Peyer's patch (tissue), 4 donors: ENCODE data around the gene TRIO. TPM values are rescaled to one million over a fixed set of nuclear protein-coding genes. Genes with fewer than 3 reads are reported as not detected.

Experiments
- DNase-seq, 3 donors: peaks; one replicate each; pipeline ENCODE4 v3.0.0-alpha.2; 2017 to 2019
- H3K27ac ChIP-seq, 4 donors: fragments of 200-600 bp; sonication (generic); one replicate each; pipeline ENCODE4 v1.5.1; 2016 to 2019
- H3K27me3 ChIP-seq, 2 donors: fragments of 200-600 bp; sonication (generic); one replicate each; pipeline ENCODE4 v1.5.1; 2019
- H3K36me3 ChIP-seq, 3 donors: fragments of 200-600 bp; sonication (generic); one replicate each; pipeline ENCODE4 v1.5.1; 2016 to 2019
- H3K4me1 ChIP-seq, 4 donors: fragments of 200-600 bp; sonication (generic); one replicate each; pipeline ENCODE4 v1.5.1; 2016 to 2019
- H3K4me3 ChIP-seq, 4 donors: fragments of 200-600 bp; sonication (generic); 1 replicate in 3 of 4; 2 replicates in 1 of 4; pipeline ENCODE4 v1.5.1; 2016 to 2019; ENCODE audit warnings: mild to moderate bottlenecking in 1 of 4
- H3K9me3 ChIP-seq, 4 donors: fragments of 200-600 bp; sonication (generic); one replicate each; pipeline ENCODE4 v1.5.1; 2016 to 2019; ENCODE audit warnings: mild to moderate bottlenecking in 1 of 4
- POLR2A ChIP-seq, 2 donors: fragments of 450-650 bp; IDR thresholded peaks; one replicate each; pipeline ENCODE4 v1.5.1; 2017; ENCODE audit warnings: antibody characterized with exemption in 2 of 2, mild to moderate bottlenecking in 2 of 2, moderate library complexity in 2 of 2
- total RNA-seq, 4 donors: library from RNA; depleted of rRNA; stranded (reverse); fragments of >200 nt; gene quantifications; one replicate each; pipeline ENCODE4 v1.1.0, GENCODE V29; 2016
- TF ChIP-seq, protein P1 (sequence below), 6 experiments: fragments of 450-650 bp in 4 of 6; fragments of 200-600 bp in 2 of 6; sonication (generic) in 1 of 6; IDR thresholded peaks; one replicate each; pipeline ENCODE4 v1.5.1; 2017 to 2019; ENCODE audit warnings: antibody characterized with exemption in 6 of 6, mild to moderate bottlenecking in 3 of 6, moderate library complexity in 1 of 6

TRIO gene
- total RNA-seq, 4 donors from 2014 or later = 171 to 456 (median 340) TPM

GRCh38 chr5:14316471-14316870, 173.3 kb downstream of the TRIO start:
- TF ChIP-seq POLR2A (IDR thresholded peaks at IDR 0.05) = no peak
- TF ChIP-seq, protein P1, sequence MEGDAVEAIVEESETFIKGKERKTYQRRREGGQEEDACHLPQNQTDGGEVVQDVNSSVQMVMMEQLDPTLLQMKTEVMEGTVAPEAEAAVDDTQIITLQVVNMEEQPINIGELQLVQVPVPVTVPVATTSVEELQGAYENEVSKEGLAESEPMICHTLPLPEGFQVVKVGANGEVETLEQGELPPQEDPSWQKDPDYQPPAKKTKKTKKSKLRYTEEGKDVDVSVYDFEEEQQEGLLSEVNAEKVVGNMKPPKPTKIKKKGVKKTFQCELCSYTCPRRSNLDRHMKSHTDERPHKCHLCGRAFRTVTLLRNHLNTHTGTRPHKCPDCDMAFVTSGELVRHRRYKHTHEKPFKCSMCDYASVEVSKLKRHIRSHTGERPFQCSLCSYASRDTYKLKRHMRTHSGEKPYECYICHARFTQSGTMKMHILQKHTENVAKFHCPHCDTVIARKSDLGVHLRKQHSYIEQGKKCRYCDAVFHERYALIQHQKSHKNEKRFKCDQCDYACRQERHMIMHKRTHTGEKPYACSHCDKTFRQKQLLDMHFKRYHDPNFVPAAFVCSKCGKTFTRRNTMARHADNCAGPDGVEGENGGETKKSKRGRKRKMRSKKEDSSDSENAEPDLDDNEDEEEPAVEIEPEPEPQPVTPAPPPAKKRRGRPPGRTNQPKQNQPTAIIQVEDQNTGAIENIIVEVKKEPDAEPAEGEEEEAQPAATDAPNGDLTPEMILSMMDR (IDR thresholded peaks at IDR 0.05) = no peak
- no peaks in the 10 kb centered on the region for H3K9me3 ChIP-seq
- H3K36me3 ChIP-seq = peaks cover 0 to 38% (median 0%) of the 10 kb centered on the region in 3 donors
- no peak overlapping the region for H3K4me3 ChIP-seq
- H3K4me1 ChIP-seq = no peaks in the 10 kb centered on the region
- H3K27me3 ChIP-seq = no peaks in the 10 kb centered on the region
- no peak for DNase-seq
- no peak overlapping the region for H3K27ac ChIP-seq

- Histone ChIP-seq H3K36me3 (peaks cover 0 to 36% (median 0%) of the 10 kb centered on the region in 3 donors), H3K27ac (no peak overlapping the region), H3K4me1 (no peaks in the 10 kb centered on the region), H3K27me3 (no peaks in the 10 kb centered on the region), H3K9me3 (no peaks in the 10 kb centered on the region), H3K4me3 (no peak overlapping the region)
- no peak for DNase-seq
- no peak for TF ChIP-seq POLR2A (IDR thresholded peaks at IDR 0.05)
- TF ChIP-seq, protein P1 (IDR thresholded peaks at IDR 0.05) = no peak
These were observed 176.0 kb downstream of the TRIO start for GRCh38 chr5:14319102-14319501.

GRCh38 chr5:14321936-14322335, 178.8 kb downstream of the TRIO start:
- no peak for DNase-seq
- Histone ChIP-seq H3K4me1 (no peaks in the 10 kb centered on the region), H3K27me3 (no peaks in the 10 kb centered on the region), H3K36me3 (peaks cover 0 to 29% (median 0%) of the 10 kb centered on the region in 3 donors), H3K27ac (no peak overlapping the region), H3K9me3 (no peaks in the 10 kb centered on the region), H3K4me3 (no peak overlapping the region)
- TF ChIP-seq, protein P1 (IDR thresholded peaks at IDR 0.05) = no peak
- no peak for TF ChIP-seq POLR2A (IDR thresholded peaks at IDR 0.05)

GRCh38 chr5:14322437-14323187, 179.5 kb downstream of the TRIO start:
- no peak for DNase-seq
- Histone ChIP-seq H3K27me3 (no peaks in the 10 kb centered on the region), H3K36me3 (peaks cover 0 to 22% (median 0%) of the 10 kb centered on the region in 3 donors), H3K4me3 (no peak overlapping the region), H3K4me1 (no peaks in the 10 kb centered on the region), H3K27ac (no peak overlapping the region), H3K9me3 (no peaks in the 10 kb centered on the region)
- TF ChIP-seq, protein P1 (IDR thresholded peaks at IDR 0.05) = no peak
- TF ChIP-seq POLR2A (IDR thresholded peaks at IDR 0.05) = no peak

- TF ChIP-seq, protein P1 (IDR thresholded peaks at IDR 0.05) = no peak
- no peak for TF ChIP-seq POLR2A (IDR thresholded peaks at IDR 0.05)
- peaks cover 0 to 21% (median 0%) of the 10 kb centered on the region in 3 donors for H3K36me3 ChIP-seq
These were observed 180.3 kb downstream of the TRIO start for GRCh38 chr5:14323466-14323865.

More at GRCh38 chr5:14323466-14323865, 180.3 kb downstream of the TRIO start:
- H3K27ac ChIP-seq = no peak overlapping the region
- H3K27me3 ChIP-seq = no peaks in the 10 kb centered on the region
- no peaks in the 10 kb centered on the region for H3K4me1 ChIP-seq
- H3K4me3 ChIP-seq = no peak overlapping the region
- no peak for DNase-seq
- no peaks in the 10 kb centered on the region for H3K9me3 ChIP-seq
